Right lobe of liver (tissue), 6 donors: ENCODE results near the gene UBE2E2. TPM values are rescaled to one million over a fixed set of nuclear protein-coding genes. Genes with fewer than 3 reads are reported as not detected.
"Not testable (repeated sequence)": the region's sequence is repeated elsewhere in the genome, so short reads cannot be mapped to it uniquely, and the experiment has no call there.

Experiments used
- ATAC-seq, 4 donors: fragments of 200-7000 bp; cut with Tn5 transposase; one replicate each; pipeline ENCODE4 v1.9.1; 2020; ENCODE audit warnings: mild to moderate bottlenecking in 4 of 4, moderate library complexity in 4 of 4
- DNase-seq, 3 donors: peaks; one replicate each; pipeline ENCODE4 v3.0.0-alpha.2; 2020
- H3K27ac ChIP-seq, 3 donors: fragments of 200-600 bp; one replicate each; pipeline ENCODE4 v1.8.0; 2022
- H3K27me3 ChIP-seq, 2 donors: fragments of 200-600 bp; one replicate each; pipeline ENCODE4 v1.8.0; 2022
- H3K36me3 ChIP-seq, 4 donors: fragments of 200-600 bp; sonication (generic) in 1 of 4; one replicate each; pipeline versions ENCODE4 v1.5.1 to v1.8.0; 2017 to 2022; ENCODE audit warnings: control low read depth in 1 of 4
- H3K4me1 ChIP-seq, 4 donors: fragments of 200-600 bp; sonication (generic) in 1 of 4; one replicate each; pipeline versions ENCODE4 v1.5.1 to v1.8.0; 2017 to 2022; ENCODE audit warnings: control low read depth in 1 of 4
- H3K4me3 ChIP-seq, 3 donors: fragments of 200-600 bp; one replicate each; pipeline ENCODE4 v1.8.0; 2022
- H3K9me3 ChIP-seq, 4 donors: fragments of 200-600 bp; sonication (generic) in 1 of 4; one replicate each; pipeline versions ENCODE4 v1.5.1 to v1.8.0; 2017 to 2022; ENCODE audit warnings: control low read depth in 1 of 4
- CTCF ChIP-seq, 4 donors: fragments of 200-600 bp in 3 of 4; fragments of 450-650 bp in 1 of 4; IDR thresholded peaks; one replicate each; pipeline versions ENCODE4 v1.5.1 to v1.8.0; 2016 to 2022; ENCODE audit warnings: antibody characterized with exemption in 4 of 4, mild to moderate bottlenecking in 2 of 4
- POLR2A ChIP-seq: fragments of 450-650 bp; IDR thresholded peaks from one replicate; pipeline ENCODE4 v1.6.1; 2017; ENCODE audit warnings: antibody characterized with exemption, mild to moderate bottlenecking
- WGBS: methylation state at CpG from one replicate; pipeline ENCODE4 v1.1.6; 2018; ENCODE audit warnings: low coverage, low lambda C conversion rate; ENCODE audit not compliant: insufficient coverage; ENCODE audit errors: missing lambda C conversion rate; 5-methylcytosine and 5-hydroxymethylcytosine counted together
- intact Hi-C, 2 donors: fragments of 100-400 bp; cut with DNase I; formaldehyde crosslinking; loops; one replicate each; pipeline versions ENCODE4 v1.11.2 to v1.14.1; 2022
- total RNA-seq, 6 experiments: library from RNA; depleted of rRNA in 2 of 6; stranded (reverse); fragments of >200 nt in 2 of 6; fragmentation: NEBNext Ultra II Directional in 3 of 6; extraction: Animal tissue kit (Norgen Biotek cat#: 25700) in 3 of 6; gene quantifications; one replicate each; pipeline versions ENCODE4 v1.1.0 to v1.2.4, GENCODE V29; 2016 to 2023
- donor health status: DM: no; HTN: yes; CAD: no.
- donor health status: DM: no; HTN: no; CAD: no.
- donor health status: DM: no; HTN: no; CAD: no.
- donor health status: DM: no; HTN: yes; CAD: no.
- donor health status: DM: no; HTN: yes; CAD: no.

Gene UBE2E2
- total RNA-seq, 6 experiments from 2014 or later: 17.2 to 29.1 (median 18.1) TPM

DNA sequence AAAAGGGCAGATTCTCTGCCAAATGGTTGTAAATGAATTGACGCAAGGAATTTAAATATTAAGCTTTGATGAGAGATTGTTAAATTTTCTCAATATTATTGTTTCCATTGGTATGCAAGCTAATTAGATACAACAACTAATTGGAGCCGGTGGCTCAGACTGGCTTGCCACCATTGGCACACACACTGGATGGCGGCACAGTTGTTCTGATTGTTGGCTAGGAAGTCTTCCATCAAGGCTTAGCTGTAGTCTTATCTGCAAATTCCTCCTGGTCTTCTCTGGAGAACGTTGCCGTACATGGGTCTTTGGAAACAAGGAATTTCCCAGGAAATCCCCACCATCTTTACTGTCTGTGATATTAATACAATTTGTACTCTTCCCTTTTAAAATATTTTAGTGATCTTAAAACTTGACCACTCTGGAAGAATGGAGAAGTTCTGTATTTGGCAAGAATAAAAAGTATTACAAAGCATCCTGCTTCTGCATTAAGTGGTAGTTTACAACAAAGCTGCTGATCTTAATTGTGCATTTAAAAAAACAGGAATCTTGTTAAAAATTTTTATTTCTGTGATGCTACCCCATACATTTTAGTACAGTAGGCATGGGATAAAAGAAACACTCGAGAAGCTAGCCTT is 126.5 kb downstream of the UBE2E2 start:
- intact Hi-C loops: no loop called here
- Histone ChIP-seq H3K36me3 (no peaks in the 10 kb centered on the region), H3K27me3 (no peaks in the 10 kb centered on the region), H3K4me1 (no peaks in the 10 kb centered on the region), H3K4me3 (no peak overlapping the region), H3K27ac (no peak overlapping the region), H3K9me3 (no peaks in the 10 kb centered on the region)
- 77% methylated on average over 6 of the region's 6 CpGs for WGBS
- ATAC-seq (no peak), DNase-seq (no peak)
- no peak for TF ChIP-seq CTCF (IDR thresholded peaks at IDR 0.05)
- no peak for TF ChIP-seq POLR2A

DNA sequence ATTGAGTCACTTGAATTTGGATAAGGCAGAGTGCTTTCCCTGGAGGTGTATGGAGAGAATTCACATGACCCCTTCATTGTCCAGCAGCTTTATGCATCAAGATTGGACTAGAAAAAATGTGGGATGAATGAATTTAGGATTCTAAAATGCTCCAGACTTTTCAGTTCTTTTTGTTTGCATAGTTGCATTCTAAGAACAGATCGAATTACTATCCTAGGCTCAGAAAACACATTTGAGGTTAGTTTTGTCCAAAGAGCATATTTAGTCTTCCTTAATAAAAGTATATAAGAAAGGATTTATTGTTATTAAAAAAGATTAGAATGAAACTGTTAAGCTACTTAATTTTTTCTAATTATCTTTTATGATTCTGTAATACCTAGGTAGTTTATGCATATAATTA is 127.4 kb downstream of the UBE2E2 start:
- no peak overlapping the region for H3K4me3 ChIP-seq
- DNase-seq (no peak), ATAC-seq (no peak)
- no peaks in the 10 kb centered on the region for H3K9me3 ChIP-seq
- H3K4me1 ChIP-seq: no peaks in the 10 kb centered on the region
- H3K27ac ChIP-seq: no peak overlapping the region
- no peaks in the 10 kb centered on the region for H3K36me3 ChIP-seq
- intact Hi-C loops: no loop called here
- no peaks in the 10 kb centered on the region for H3K27me3 ChIP-seq
- 40% methylated on average over 1 of the region's 1 CpG for WGBS
- TF ChIP-seq CTCF (IDR thresholded peaks at IDR 0.05) (no peak), POLR2A (no peak)

DNA sequence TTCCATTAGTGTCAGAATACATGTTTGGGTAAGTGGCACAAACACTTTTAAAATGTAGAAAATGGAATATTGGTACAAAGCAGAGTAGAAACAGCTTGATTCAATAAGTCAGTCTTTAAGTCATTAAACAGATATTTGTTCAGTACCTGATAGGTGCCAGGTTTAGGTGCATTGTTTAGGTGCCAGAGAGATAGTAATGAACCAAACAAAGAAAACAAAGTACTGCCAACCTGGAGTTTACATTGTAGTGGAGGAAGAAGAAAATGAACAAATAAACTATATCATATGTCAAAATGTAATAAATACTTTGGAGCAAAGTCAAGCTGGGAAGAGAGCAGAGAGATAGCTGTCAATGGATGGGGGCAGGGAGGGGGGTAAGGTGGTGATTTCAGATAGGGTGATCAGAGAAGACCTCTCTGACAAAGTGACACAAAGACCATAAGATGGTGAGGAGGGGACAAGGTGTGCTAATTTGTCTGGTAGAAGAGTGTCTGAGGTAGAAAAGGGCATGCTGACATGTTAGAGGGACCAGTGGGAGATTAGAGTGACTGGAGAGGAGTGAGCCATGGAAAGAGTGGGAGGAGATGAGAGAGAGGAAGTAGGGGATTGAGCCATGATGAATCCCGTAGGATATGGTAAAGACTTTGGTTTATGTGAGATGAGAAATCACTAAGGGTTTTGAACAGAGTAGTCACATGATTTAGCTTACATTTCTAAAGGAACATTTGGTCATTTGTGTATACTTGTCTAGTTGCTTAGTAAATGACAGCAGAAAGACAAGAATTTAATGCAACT is 128.2 kb downstream of the UBE2E2 start:
- 62% methylated on average over 1 of the region's 1 CpG for WGBS
- ATAC-seq: no peak
- Histone ChIP-seq H3K27me3 (no peaks in the 10 kb centered on the region), H3K9me3 (no peaks in the 10 kb centered on the region), H3K4me3 (no peak overlapping the region), H3K4me1 (no peaks in the 10 kb centered on the region), H3K27ac (no peak overlapping the region), H3K36me3 (no peaks in the 10 kb centered on the region)
- TF ChIP-seq CTCF (IDR thresholded peaks at IDR 0.05) (no peak), POLR2A (no peak)
- intact Hi-C loops: no loop called here
- no peak for DNase-seq

DNA sequence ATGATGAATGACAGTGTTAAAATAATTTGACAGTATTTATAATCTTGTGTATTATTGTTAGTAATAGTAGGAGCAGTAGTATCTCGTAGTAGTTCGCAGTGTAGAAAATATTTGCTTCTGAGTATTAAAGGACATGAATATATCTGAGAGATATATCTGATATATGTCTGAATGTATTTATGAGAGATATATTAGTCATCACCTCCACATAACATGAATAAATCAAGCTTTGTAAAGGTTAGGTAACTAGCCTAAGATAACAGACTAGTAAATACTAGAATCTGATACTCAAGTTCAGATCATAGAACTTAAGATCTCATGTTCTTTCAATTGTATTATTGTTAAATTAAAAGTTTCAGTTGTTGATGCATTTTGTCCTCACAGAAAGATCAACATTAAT is 130.5 kb downstream of the UBE2E2 start:
- Histone ChIP-seq H3K4me3 (no peak overlapping the region), H3K27me3 (no peaks in the 10 kb centered on the region), H3K27ac (no peak overlapping the region), H3K9me3 (no peaks in the 10 kb centered on the region), H3K4me1 (no peaks in the 10 kb centered on the region), H3K36me3 (no peaks in the 10 kb centered on the region)
- TF ChIP-seq CTCF (IDR thresholded peaks at IDR 0.05) (no peak), POLR2A (no peak)
- intact Hi-C loops: no loop called here
- no peak for DNase-seq
- no peak for ATAC-seq
- WGBS: 85% methylated on average over 2 of the region's 2 CpGs

DNA sequence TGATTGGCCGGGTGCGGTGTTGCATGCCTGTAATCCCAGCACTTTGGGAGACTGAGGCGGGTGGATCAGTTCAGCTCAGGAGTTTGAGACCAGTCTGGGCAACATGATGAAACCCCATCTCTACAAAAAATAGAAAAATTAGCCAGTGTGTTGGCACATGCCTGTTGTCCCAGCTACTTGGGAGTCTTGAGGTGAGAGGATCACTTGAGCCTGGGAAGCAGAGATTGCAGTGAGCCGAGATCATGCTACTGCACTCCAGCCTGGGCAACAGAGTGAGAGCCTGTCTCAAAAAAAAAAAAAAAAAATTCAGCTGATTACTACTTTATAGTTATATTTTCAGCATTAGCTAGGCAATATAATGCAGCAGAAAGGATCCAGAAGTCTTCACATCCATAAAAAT is 133.7 kb downstream of the UBE2E2 start:
- H3K36me3 ChIP-seq, intact Hi-C loops, ATAC-seq, H3K4me3 ChIP-seq, H3K27ac ChIP-seq, H3K9me3 ChIP-seq, DNase-seq, H3K27me3 ChIP-seq, H3K4me1 ChIP-seq: not testable (repeated sequence)
- 86% methylated on average over 3 of the region's 4 CpGs for WGBS
